Neural cell (in vitro differentiated cells): ENCODE data around the gene LANCL2. TPM values are rescaled to one million over a fixed set of nuclear protein-coding genes. Genes with fewer than 3 reads are reported as not detected.

Experiments
- H2AFZ ChIP-seq: fragments of 200-600, 300-800 bp; sonication (generic), shearing (Covaris generic); 2 replicates; pipeline ENCODE4 v1.6.0; 2014; ENCODE audit warnings: low read depth, mild to moderate bottlenecking, antibody characterized with exemption, low read length, moderate library complexity
- H3F3A ChIP-seq: fragments of 200-600 bp; shearing (Covaris generic); 2 replicates; pipeline ENCODE4 v1.6.1; 2016; ENCODE audit warnings: mild to moderate bottlenecking, moderate library complexity, mixed read lengths, antibody characterized with exemption, low read length; ENCODE audit not compliant: insufficient read depth, poor library complexity, severe bottlenecking
- H3K27ac ChIP-seq: fragments of 200-600, 300-800 bp; sonication (generic), shearing (Covaris generic); 2 replicates; pipeline ENCODE4 v1.5.1; 2014; ENCODE audit warnings: mild to moderate bottlenecking, low read length, moderate library complexity
- H3K27me3 ChIP-seq: fragments of 300-800, 200-600 bp; sonication (generic), shearing (Covaris generic); 2 replicates; pipeline ENCODE4 v1.6.0; 2014; ENCODE audit warnings: mild to moderate bottlenecking, low read depth, low read length, moderate library complexity; ENCODE audit not compliant: insufficient read depth
- H3K36me3 ChIP-seq: fragments of 300-800, 200-600 bp; sonication (generic), shearing (Covaris generic); 2 replicates; pipeline ENCODE4 v1.5.1; 2014; ENCODE audit warnings: mild to moderate bottlenecking, antibody characterized with exemption, low read length, moderate library complexity; ENCODE audit not compliant: insufficient read depth
- H3K4me2 ChIP-seq: fragments of 300-800, 200-600 bp; sonication (generic), shearing (Covaris generic); 2 replicates; pipeline ENCODE4 v1.6.0; 2014; ENCODE audit warnings: mild to moderate bottlenecking, low read length
- H3K4me3 ChIP-seq: fragments of 300-800, 200-600 bp; sonication (generic), shearing (Covaris generic); 2 replicates; pipeline ENCODE4 v1.5.1; 2014; ENCODE audit warnings: mild to moderate bottlenecking, low read length, moderate library complexity
- H3K79me2 ChIP-seq: fragments of 200-600 bp; shearing (Covaris generic); replicated peaks from 2 replicates; pipeline ENCODE4 v1.6.0; 2014; ENCODE audit warnings: mild to moderate bottlenecking, low read length, moderate library complexity; ENCODE audit not compliant: insufficient read depth
- H3K9ac ChIP-seq: fragments of 300-800, 200-600 bp; sonication (generic), shearing (Covaris generic); 2 replicates; pipeline ENCODE4 v1.6.1; 2016; ENCODE audit warnings: mild to moderate bottlenecking, low read length, mixed read lengths
- H3K9me2 ChIP-seq: fragments of 200-600 bp; shearing (Covaris generic); 2 replicates; pipeline ENCODE4 v1.6.1; 2016; ENCODE audit warnings: mild to moderate bottlenecking, low read length, mixed read lengths; ENCODE audit not compliant: insufficient read depth
- H3K9me3 ChIP-seq: fragments of 200-600, 300-800 bp; sonication (generic), shearing (Covaris generic); 2 replicates; pipeline ENCODE4 v1.6.1; 2016; ENCODE audit warnings: mild to moderate bottlenecking, mixed run types, low read length, moderate library complexity, mixed read lengths
- H4K20me1 ChIP-seq: fragments of 200-600 bp; shearing (Covaris generic); 2 replicates; pipeline ENCODE4 v1.6.1; 2016; ENCODE audit warnings: mild to moderate bottlenecking, mixed run types; ENCODE audit not compliant: insufficient read depth
- CTCF ChIP-seq: fragments of 450-650 bp; IDR thresholded peaks from 2 replicates; pipeline ENCODE4 v1.5.1; 2014; ENCODE audit warnings: antibody characterized with exemption, mild to moderate bottlenecking, moderate library complexity; ENCODE audit not compliant: poor library complexity, severe bottlenecking
- EP300 ChIP-seq: fragments of 450-650 bp; conservative IDR thresholded peaks from 2 replicates; pipeline ENCODE4 v1.6.1; 2014; ENCODE audit warnings: antibody characterized with exemption, mild to moderate bottlenecking, moderate library complexity; ENCODE audit not compliant: poor library complexity, severe bottlenecking
- EZH2 ChIP-seq: fragments of 200-600, 300-800 bp; shearing (Covaris generic), sonication (generic); IDR thresholded peaks from 2 replicates; pipeline ENCODE4 v1.6.1; 2014; ENCODE audit warnings: antibody characterized with exemption, low read length, borderline replicate concordance, mild to moderate bottlenecking; ENCODE audit not compliant: insufficient read depth, poor library complexity, severe bottlenecking
- MXI1 ChIP-seq: fragments of 450-650 bp; conservative IDR thresholded peaks from 2 replicates; pipeline ENCODE4 v1.6.1; 2014; ENCODE audit warnings: antibody characterized with exemption, mild to moderate bottlenecking; ENCODE audit not compliant: poor library complexity, severe bottlenecking
- POLR2AphosphoS5 ChIP-seq: IDR thresholded peaks from 2 replicates; pipeline ENCODE4 v1.6.1; 2012
- RAD21 ChIP-seq: fragments of 450-650 bp; conservative IDR thresholded peaks from 2 replicates; pipeline ENCODE4 v1.6.1; 2014; ENCODE audit warnings: antibody characterized with exemption, mild to moderate bottlenecking, moderate library complexity
- REST ChIP-seq: IDR thresholded peaks from 2 replicates; pipeline ENCODE4 v1.6.1; 2012; ENCODE audit warnings: borderline replicate concordance
- SMC3 ChIP-seq: fragments of 450-650 bp; conservative IDR thresholded peaks from 2 replicates; pipeline ENCODE4 v1.6.1; 2014; ENCODE audit warnings: antibody characterized with exemption, mild to moderate bottlenecking, moderate library complexity; ENCODE audit not compliant: poor library complexity
- TAF1 ChIP-seq: IDR thresholded peaks from 2 replicates; pipeline ENCODE4 v1.6.1; 2012; ENCODE audit warnings: low read depth
- polyA plus RNA-seq: library from polyadenylated mRNA; depleted of rRNA; stranded (reverse); fragments of >200 nt; gene quantifications from 2 replicates; pipeline ENCODE4 v1.2.3, GENCODE V29; 2014

The LANCL2 gene
- polyA plus RNA-seq, 1 donor from 2014 or later = 51.2 TPM

- no peak overlapping the region for H3K9ac ChIP-seq
- no peaks in the 10 kb centered on the region for H3F3A ChIP-seq
- no peaks in the 10 kb centered on the region for H3K27me3 ChIP-seq
- no peaks in the 10 kb centered on the region for H4K20me1 ChIP-seq
- no peak overlapping the region for H3K4me3 ChIP-seq
- no peak overlapping the region for H3K4me2 ChIP-seq
- no peak overlapping the region for H3K27ac ChIP-seq
- H3K9me3 ChIP-seq = no peaks in the 10 kb centered on the region
- H3K9me2 ChIP-seq = no peaks in the 10 kb centered on the region
- H3K36me3 ChIP-seq = no peaks in the 10 kb centered on the region
- no peak overlapping the region for H2AFZ ChIP-seq
- no peak for TF ChIP-seq POLR2AphosphoS5
- no peak for TF ChIP-seq SMC3
- TF ChIP-seq EZH2 = no peak
- no peak for TF ChIP-seq EP300
- no peak for TF ChIP-seq RAD21
- TF ChIP-seq TAF1 = no peak
- no peak for TF ChIP-seq MXI1
- no peak for TF ChIP-seq CTCF
- no peak for TF ChIP-seq REST
- H3K79me2 ChIP-seq = no peaks in the 10 kb centered on the region
Observed at GRCh38 chr7:55326081-55326835, 38.9 kb upstream of the LANCL2 start.

- no peaks in the 10 kb centered on the region for H3K27me3 ChIP-seq
Observed at GRCh38 chr7:55326945-55327626, 38.1 kb upstream of the LANCL2 start.

More at GRCh38 chr7:55326945-55327626, 38.1 kb upstream of the LANCL2 start:
- H3K9me3 ChIP-seq = no peaks in the 10 kb centered on the region
- no peak overlapping the region for H3K4me3 ChIP-seq
- H3K27ac ChIP-seq = no peak overlapping the region
- H4K20me1 ChIP-seq = no peaks in the 10 kb centered on the region
- no peak overlapping the region for H2AFZ ChIP-seq
- no peak overlapping the region for H3K4me2 ChIP-seq
- H3K9me2 ChIP-seq = no peaks in the 10 kb centered on the region
- no peaks in the 10 kb centered on the region for H3F3A ChIP-seq
- TF ChIP-seq EP300 (no peak), EZH2 (no peak), MXI1 (no peak), TAF1 (no peak), RAD21 (no peak), POLR2AphosphoS5 (no peak), CTCF (no peak), SMC3 (no peak), REST (no peak)
- H3K9ac ChIP-seq = no peak overlapping the region
- no peaks in the 10 kb centered on the region for H3K79me2 ChIP-seq
- no peaks in the 10 kb centered on the region for H3K36me3 ChIP-seq
